ENCODE data around the gene SHC4.

Gene SHC4

DNA sequence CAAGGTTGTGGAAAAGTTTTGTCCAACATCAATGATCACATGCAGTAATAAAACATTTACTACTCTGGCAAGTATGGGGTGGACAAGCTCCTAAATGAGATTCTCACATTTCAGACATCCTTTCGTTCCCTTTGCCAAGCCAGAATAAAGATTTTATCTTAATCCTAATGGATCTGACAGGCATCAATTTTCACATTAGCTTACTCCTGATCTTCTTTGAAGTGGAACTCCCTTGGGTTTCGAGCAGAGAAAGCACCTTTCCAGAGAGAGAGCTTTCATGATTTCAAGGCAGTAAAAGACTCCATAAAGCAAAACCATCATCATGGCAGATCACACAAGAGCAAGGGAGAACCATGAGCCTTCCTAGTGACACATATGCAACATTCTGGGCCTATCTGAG lies 113.1 kb downstream of the SHC4 start:
- no peak for DNase-seq (ENCODE audit: low read depth in 2 of 2)

DNA sequence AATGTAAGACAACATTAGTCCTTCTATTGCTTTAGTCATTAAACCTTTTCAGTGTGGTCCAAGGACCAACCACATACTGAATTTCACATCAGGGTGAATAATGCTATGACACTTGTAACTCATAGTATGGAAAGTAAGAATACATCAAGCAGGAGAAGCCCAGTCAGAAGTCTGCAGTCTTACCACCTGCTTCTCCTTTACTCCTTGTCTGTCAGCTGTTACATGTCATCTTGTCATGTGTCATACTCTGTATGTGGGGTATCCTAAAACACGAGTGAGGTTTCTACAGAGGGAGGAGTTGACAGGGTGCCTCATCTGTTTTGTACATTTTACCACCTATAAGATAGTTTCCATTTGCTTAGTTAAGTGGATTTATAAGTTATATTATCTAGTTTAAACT lies 118.6 kb downstream of the SHC4 start:
- no peak for DNase-seq (ENCODE audit: low read depth in 2 of 2)

DNA sequence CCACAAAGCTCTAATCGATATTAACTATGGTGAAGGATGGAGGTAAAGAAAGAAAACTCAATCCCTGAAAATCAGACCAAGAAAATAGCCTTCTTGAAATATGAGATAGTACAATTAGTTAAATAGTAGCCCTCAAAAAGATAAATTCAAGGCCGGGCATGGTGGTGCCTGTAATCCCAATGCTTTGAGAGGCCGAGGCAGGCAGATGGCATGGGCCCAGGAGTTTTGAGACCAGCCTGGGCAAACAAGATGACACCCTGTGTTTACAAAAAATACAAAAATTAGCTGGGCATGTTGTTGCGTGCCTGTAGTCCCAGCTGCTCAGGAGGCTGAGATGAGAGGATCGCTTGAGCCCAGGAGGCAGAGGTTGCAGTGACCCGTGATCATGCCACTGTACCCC lies 121.2 kb downstream of the SHC4 start:
- no peak for DNase-seq (ENCODE audit: low read depth in 2 of 2)

DNA sequence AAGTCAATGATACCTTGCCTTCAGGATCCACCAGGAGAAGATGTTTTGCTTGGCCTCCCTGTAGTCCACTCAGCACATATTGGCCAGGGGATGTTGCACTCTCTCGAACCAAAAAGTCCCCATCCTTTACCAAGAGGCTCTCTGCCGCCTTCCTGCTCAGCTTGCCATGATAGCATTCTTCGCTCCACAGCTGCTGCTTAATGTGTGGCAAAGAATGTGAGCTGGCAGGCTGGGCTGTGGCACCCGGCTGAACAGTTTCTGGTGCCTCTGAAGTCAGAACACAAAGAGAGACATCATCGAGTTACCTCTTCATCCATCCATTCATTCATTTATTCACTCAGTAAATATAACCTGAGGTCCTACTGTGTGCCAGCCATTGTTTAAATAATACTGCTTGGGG lies 129.0 kb downstream of the SHC4 start:
- no peak for DNase-seq (ENCODE audit: low read depth in 2 of 2)

DNA sequence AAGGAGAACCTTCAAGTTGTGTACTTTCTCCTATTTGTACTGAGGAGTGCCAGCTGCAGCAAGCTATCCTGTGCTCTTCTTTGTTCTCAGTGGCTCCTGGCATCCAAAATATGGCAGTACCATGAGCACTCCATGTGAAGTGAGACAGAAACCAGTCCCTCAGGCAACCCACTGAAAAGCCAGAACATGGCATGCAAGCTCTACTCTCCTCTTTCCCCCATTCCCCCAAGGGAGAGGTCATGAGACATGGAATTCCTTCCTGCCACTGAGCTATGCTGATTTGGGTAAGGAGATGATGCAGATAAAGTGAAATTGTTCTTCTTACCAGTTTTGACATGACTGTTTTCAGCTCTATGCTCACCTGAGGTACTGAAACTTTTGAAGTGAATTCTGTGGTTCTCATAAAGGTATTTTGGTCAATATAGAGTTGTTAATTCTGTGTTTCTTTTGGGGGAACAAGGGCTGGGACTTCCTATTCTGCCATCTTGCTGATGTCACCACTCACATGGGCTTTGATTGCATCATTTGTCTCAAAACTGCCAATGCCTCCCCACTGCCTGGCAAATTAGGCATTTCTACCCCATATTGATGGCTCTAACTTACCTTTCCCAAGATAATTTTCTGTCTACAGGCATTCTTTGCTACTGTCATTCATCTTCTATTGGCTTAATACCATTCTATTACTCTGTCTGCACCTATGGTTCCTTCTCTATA lies 130.0 kb downstream of the SHC4 start:
- no peak for DNase-seq (ENCODE audit: low read depth in 2 of 2)

DNA sequence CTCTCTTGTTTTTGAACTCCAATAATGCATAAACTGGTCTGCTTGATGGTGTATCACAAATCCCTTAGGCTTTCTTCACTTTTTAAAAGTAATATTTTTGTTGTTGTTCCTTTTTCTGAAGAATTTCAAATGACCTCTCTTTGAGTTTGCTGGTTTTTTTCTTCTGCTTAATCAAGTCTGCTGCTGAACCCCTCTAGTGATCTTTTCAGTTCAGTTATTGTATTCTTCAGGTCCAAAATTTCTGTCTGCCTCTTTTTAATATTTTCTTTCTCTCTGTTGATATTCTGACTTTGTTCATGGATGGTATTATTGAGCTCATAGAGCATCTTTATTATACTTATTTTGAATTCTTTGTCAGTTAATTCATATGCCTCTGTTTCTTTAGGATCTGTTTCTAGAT lies 131.1 kb downstream of the SHC4 start:
- DNase-seq (ENCODE audit: low read depth in 2 of 2), result no peak

DNA sequence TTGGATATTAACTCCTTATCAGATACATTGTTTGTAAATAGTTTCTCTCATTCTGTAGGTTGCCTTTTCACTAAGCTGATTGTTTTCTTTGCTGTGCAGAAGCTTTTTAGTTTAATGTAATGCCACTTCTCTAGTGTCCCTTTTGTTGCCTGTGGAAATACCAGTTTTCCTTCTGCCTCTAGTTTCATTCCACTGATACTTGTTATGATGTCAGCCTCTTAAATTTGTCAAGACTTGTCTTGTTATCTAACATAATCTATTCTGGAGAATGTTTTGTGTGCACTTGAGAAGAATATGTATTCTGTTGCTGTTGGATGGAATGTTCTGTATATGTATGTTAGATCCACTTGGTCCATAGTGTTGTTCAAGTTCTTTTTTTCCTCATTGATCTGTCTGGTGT lies 134.8 kb downstream of the SHC4 start:
- no peak for DNase-seq (ENCODE audit: low read depth in 2 of 2)

DNA sequence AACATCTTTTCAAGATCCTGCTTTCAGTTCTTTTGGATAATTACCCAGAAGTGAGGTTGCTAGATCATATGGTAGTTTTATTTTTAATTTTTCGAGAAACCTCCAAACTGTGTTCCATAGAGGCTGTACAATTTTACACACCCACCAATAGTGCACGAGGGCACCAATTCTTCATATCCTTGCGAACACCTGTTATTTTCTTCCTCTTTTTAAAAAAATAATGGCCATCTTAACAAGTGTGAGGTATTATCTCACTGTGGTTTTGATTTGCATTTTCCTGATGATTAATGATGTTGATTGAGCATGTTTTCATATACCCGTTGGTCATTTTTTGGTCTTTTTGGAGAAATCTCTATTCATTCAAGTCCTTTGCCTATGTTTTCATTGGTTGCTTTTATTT lies 135.2 kb downstream of the SHC4 start:
- DNase-seq (ENCODE audit: low read depth in 2 of 2), result no peak

DNA sequence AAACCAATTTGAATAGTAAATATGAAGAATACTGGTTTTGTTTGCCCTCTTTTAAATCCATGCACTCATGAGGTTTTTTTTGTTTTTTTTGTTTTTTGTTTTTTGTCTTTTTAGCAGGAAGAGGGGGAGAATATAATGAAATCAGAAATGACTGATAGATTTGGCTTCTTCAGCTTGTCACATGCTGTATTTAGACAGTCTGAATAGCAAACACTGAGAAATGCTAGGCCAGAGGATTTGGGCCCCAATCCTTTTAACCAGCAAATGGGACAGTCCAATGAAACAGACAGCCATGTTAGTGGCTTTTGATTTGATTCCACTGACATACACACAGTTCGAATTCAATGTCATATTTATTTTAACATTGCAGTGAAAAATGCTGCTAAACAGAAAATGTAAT lies 138.6 kb downstream of the SHC4 start:
- no peak for DNase-seq (ENCODE audit: low read depth in 2 of 2)

DNA sequence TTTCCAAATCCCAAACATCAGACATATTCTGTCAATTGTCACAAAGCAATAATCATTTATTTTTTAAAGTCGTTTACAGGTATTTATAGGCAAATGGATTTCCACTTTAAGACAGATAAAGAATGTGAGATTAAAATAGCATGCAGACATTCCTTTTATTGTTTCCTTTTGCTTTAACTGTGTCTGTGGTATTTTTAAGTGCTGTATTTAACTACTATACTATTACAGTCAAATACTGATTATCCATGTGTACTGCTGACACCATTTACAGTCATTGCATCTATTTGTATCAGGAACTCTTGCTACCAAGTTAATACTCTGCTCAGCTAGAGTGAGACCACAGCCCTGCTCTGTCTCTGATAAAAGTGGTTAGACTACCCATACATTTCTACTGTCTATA lies 140.0 kb downstream of the SHC4 start:
- no peak for DNase-seq (ENCODE audit: low read depth in 2 of 2)

DNA sequence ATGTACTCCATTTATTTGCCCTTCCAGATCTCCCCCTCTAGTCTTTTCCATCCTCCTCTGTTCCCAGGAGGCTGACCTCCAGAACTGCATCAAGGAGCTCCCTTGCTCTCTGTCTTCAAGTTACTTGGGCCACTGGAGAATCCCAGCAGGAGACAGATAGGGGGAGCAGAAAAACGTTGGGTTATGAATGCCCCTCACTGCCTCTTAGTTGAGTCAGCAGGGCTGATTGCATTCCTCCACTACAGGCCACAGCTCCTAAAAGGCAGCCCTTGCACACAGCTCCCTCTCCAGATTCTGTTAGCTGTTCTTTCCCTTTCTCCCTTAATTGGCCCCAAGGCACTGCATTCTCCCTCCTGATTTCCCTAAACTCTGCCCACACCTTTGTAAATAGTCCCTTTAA lies 140.5 kb downstream of the SHC4 start:
- no peak for DNase-seq (ENCODE audit: low read depth in 2 of 2)

DNA sequence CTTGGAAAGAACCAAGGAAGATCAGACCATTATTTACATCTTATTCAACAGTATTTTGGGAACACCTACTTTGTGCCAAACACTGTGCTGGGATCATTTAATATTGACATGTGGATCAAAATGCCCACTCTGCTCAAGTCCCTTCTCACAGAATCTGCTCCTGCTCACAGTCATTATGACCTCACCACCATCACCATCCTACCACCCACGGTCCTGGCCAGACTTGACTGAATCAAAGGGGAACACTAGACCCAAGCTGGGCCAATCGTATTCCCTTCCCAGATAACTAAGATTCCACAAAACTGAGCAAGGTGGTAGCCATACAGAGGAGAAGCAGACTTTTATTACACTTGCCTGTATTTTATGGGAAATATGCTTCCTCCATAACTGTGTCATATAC lies 149.4 kb downstream of the SHC4 start:
- no peak for DNase-seq (ENCODE audit: low read depth in 2 of 2)

DNA sequence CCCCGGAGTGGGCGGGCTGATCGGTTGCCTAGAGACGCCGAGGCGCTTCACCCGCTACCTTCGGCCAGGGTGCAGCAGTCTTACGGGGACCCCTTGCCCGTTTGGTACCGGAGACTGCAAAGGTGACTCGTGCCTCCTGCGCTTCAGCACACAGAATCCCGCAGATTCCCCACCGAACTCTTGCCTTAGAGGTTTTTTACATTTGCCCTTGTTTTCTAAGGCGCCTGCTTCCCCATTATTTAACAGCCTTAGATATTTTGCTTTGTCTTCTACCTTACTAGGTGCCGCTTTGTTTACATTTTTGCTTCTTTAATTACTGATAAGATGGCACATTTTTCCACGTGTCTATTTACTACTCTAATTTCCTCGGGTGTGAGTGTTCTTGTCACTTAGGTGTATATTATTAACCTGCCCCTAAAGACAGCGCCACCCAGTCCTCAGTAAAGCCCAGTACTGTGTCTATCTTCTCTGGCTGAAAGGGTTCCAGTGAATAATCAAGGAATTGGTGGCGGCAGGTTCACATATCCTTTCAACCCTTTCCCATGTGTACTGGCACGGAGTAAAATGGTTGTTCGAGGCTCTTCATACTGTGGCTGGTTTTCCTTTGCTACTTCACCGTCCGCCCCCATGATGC lies 152.3 kb downstream of the SHC4 start:
- no peak for DNase-seq (ENCODE audit: low read depth in 2 of 2)

DNA sequence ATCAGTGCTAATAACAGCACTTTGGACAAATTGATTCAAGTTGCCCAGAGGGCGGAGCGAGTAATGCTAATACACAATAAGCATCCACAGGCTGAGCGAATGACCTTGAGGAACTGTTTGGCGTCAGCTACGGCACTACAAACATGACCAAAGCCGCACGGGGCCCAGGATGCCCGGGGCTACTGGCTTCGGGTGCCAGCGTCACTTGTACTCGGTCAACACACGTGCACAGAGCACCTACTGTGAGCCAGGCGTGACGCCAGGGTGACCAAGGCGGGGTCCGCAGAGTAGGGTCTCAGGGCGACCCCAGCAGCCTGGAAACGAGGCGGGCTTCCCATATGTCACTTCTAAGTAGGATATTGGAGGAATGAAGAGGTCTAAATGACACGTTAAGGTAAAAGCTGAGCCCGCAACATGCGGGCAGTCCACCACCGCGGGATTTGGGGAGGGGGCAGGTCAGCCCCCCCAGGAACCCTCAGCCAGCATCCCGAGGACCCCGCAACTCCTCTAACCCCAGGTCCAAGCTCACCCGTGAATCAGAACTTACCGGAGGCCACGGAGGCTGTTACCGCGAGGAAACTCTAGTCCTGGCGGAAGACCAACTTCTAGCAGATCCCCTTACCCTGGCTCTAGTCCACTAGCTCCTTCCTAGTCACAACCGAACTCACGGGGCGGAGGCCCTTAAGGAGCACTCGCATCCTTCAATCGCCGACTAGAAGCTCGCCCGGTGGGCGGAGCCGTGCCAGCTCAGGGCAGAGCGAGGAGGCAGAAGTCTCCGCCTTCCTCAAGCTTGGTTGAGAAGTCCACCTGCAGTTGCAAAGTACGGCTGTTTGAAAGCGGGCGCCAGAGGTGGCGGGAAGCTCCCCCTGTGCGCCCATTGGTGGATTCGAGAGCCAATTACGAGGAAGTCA lies 153.1 kb downstream of the SHC4 start, which contains the start of gene CEP152:
TSS of gene CEP152 (minus strand) at position 656 of the 911 bp plus-strand sequence. CDS start 5,420 bp downstream, outside the sequence.
- DNase-seq (ENCODE audit: low read depth in 2 of 2), result peak; percentile 98 to 99

DNA sequence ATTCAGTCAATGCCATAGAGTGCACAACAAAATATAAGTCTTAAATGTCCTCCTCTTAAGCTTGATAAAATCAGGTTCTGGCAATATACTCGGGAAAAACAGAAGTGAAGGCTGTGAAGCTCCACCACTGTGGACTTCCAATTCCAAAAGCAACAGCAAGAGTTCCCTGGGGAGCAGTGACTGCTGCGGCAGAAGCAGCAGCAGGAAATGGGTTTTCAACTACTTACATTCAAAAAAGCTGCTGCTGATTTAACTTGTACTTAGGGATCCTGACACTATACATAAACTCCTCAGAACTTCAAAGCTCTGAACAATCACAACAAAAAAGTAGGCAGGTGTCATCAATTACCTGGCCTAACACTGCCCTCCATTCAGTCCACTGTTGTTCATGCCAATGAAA lies 157.6 kb downstream of the SHC4 start:
- DNase-seq (ENCODE audit: low read depth in 2 of 2), result no peak

DNA sequence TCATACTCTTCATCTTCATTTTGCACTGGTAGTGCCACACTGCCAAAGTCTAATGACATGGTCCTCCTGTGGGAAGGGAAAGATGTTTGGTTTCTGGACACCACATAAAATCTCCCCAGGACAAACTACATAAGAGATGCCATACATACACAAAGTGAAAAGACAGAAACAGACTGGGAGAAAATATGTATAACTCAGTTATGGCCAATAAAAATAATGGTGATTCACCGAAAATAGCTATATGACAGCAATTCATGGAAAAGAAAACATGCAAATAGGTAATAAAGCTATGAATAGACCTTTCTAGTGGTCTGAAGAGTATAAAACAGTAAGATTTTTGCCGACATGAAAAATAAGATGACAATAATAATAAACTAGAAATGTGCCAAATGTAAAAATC lies 158.1 kb downstream of the SHC4 start:
- no peak for DNase-seq (ENCODE audit: low read depth in 2 of 2)

DNA sequence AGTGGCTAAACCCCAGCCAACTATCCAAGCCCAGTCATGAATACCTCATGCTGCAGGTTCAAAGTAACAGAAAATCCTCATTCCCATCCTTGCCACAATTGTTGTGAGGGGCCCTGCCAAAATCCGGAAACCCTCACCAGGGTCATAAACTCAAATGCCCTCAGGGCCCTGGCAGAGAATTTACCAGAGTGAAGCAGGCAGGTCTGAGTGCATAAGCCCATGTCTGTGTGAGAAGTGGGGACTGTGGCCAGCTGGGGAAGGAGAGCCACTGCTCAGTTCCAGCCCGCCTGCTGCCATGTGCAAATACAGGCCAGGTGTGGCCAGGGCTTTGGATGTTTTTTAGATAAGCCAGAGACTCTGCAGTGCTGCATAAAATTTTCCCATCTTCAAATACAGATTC lies 159.8 kb downstream of the SHC4 start:
- no peak for DNase-seq (ENCODE audit: low read depth in 2 of 2)

DNA sequence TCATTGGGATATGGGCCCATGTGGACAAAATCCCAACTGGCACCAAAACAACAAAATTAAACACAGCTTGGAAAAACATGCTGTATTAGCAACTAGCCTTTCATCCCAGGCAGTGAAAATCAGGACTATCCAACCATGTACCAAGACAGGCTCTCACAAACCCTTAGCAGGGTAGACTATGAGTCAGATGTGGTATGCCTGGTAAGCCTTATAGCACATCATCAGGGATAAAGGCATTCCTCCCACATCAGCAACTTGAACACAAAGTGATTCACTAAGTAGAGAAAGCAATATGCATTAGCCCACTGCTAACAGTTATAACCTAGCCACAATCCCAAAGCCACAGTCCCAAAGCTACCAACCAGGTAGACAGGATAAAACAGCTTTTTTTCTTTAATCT lies 160.9 kb downstream of the SHC4 start:
- no peak for DNase-seq (ENCODE audit: low read depth in 2 of 2)

DNA sequence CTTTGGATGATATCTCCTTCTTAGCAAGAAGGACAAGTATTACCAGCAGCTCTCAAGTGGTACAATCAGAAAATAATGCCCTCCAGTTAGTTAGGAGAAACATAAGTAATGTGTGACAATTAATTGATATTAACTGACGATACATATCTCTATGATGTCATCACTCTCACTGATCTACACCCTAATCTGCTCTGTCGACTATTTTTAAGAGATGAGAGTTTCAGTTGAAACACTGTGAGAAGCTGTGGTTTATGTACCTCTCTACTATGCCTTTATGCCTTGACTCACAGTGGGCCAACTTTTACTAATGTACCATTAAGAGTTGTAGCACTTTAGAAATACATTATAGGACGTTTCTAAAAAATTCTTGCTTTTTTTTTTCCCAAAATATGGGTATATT lies 161.5 kb downstream of the SHC4 start:
- no peak for DNase-seq (ENCODE audit: low read depth in 2 of 2)

DNA sequence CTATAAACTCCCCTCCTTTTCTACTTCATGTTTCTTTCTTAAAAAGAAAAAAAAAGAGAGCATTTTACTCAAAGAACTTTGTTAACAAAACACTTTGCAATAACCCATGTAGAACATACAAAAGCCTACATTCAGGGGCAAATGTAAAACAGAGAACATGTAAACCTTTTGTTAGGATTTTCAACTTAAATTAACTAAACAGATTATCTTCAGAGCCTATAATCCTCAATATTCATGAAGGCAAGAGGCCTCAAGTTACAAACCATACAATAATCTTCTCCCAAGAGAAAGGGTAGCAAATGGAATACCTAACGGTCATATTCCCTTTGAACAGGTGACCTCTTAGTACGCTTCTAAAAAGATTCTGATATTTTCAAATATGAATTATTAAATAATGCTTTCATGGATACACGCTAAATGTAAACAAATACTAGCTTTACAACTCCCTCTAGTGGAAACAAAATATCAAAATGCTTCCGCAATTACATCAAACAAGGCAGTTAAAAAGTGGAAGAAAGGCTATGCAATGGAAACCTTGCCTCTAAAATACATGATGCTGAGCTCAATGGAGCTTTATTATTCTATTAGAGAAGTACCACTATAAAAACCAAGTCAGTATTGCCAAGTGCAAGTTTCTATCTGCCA lies 162.8 kb downstream of the SHC4 start:
- DNase-seq (ENCODE audit: low read depth in 2 of 2), result no peak

DNA sequence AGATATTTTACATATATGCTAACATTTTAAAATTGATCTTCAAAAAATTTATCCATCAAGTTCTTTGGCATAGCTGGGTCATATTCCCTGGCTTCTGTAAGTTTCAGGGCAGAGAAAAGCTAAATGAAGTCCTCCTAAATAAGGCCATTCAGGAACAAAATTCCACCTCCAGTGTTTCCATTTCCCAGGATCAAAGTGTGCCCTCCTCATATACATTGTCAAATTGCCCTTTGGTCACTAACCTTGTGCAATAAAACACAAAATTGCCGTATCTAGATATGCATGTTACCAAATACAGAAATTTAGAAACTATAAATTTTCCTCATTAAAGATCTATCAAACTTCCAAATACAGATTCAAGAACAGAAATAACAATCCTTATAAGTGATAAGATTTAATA lies 163.5 kb downstream of the SHC4 start:
- no peak for DNase-seq (ENCODE audit: low read depth in 2 of 2)

DNA sequence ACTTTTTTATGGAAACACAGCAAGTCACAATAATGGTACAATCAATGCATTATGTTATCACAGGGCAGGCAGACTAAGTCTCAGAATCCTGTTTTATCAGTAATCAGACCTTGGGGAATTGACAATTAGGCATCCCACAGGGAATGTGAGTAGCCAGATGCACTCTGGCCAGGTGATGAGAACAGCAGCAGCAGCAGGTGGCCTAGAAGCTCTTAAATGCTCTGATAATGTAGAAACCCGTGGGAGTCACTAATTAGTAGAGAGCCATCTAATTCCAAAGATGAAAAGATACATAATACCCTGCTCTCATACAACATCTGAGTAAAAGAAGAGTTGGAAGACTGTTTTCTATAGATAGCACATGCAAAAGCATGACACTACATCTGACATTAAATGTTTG lies 165.4 kb downstream of the SHC4 start:
- no peak for DNase-seq (ENCODE audit: low read depth in 2 of 2)

Measured in stimulated activated CD8-positive, alpha-beta memory T cell treated with anti-CD3 and anti-CD28 coated beads, Interleukin-15, amount 100 ng/mL, for 48 hours (primary cell).